AG09309 (cell line): ENCODE results near the gene GADD45G.

ENCODE experiments used
- DNase-seq: peaks from one replicate; pipeline ENCODE4 v3.0.0-alpha.2; 2010; ENCODE audit warnings: low read depth
- H3K4me3 ChIP-seq: 2 replicates; pipeline ENCODE4 v1.5.1; 2011; ENCODE audit warnings: mild to moderate bottlenecking, low read depth, low read length, moderate library complexity; ENCODE audit not compliant: control insufficient read depth
- CTCF ChIP-seq: IDR thresholded peaks from 2 replicates; pipeline ENCODE4 v1.5.1; 2011; ENCODE audit warnings: mild to moderate bottlenecking, low read depth, low read length, inconsistent platforms; ENCODE audit not compliant: insufficient read depth, control insufficient read depth; ENCODE audit errors: missing control alignments

Gene GADD45G

GRCh38 chr9:89639961-89640360 is 35.1 kb downstream of the GADD45G start:
- no peak overlapping the region for H3K4me3 ChIP-seq
- no peak for DNase-seq
- TF ChIP-seq CTCF = no peak

GRCh38 chr9:89640361-89640760 is 35.5 kb downstream of the GADD45G start:
- TF ChIP-seq CTCF = no peak
- no peak overlapping the region for H3K4me3 ChIP-seq
- no peak for DNase-seq

GRCh38 chr9:89640801-89641200 is 36.0 kb downstream of the GADD45G start:
- H3K4me3 ChIP-seq = no peak overlapping the region
- no peak for TF ChIP-seq CTCF
- DNase-seq = no peak

GRCh38 chr9:89641980-89642379 is 37.2 kb downstream of the GADD45G start:
- DNase-seq = no peak
- no peak for TF ChIP-seq CTCF
- H3K4me3 ChIP-seq = no peak overlapping the region

GRCh38 chr9:89642789-89643188 is 38.0 kb downstream of the GADD45G start:
- DNase-seq = no peak
- TF ChIP-seq CTCF = no peak
- H3K4me3 ChIP-seq = no peak overlapping the region

- TF ChIP-seq CTCF = no peak
- no peak overlapping the region for H3K4me3 ChIP-seq
- no peak for DNase-seq
These were observed 41.6 kb downstream of the GADD45G start for GRCh38 chr9:89646189-89646939.
